ENCODE measurements around the gene TRIM44.

DNA sequence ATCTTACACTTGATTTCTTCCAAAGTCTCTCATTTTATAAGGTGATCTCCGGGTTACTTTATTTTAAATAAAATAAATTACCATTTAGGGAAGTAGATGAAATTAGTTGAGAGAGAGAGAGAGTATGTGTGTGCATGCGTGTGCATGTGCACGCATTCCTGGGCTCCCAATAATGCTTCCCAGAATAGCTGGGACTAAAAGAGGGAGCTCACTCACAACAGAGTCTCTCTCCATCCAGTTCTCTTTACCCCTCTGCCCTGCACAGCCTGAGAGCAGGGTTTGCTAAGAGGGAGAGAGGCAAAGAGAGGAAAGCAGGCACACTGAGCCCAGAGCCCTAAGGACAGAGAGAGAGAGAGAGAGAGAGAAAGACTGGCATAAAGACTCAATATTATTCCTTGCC, 11.3 kb upstream of the TRIM44 start:
- TF ChIP-seq SUZ12 (IDR thresholded peaks at IDR 0.05; ENCODE audit: extremely low read depth, insufficient read depth, insufficient read length), result no peak
- TF ChIP-seq ZNF274 (IDR thresholded peaks at IDR 0.05; ENCODE audit: low read depth, low read length), result no peak

All from NT2/D1 (cell line).